Measurements from ENCODE around the gene ITGAE. TPM values are rescaled to one million over a fixed set of nuclear protein-coding genes. Genes with fewer than 3 reads are reported as not detected.
"Not testable (repeated sequence)": the region's sequence is repeated elsewhere in the genome, so short reads cannot be mapped to it uniquely, and the experiment has no call there.

The ITGAE gene
- total RNA-seq, 1 donor from 2014 or later, result 17.1 TPM

DNA sequence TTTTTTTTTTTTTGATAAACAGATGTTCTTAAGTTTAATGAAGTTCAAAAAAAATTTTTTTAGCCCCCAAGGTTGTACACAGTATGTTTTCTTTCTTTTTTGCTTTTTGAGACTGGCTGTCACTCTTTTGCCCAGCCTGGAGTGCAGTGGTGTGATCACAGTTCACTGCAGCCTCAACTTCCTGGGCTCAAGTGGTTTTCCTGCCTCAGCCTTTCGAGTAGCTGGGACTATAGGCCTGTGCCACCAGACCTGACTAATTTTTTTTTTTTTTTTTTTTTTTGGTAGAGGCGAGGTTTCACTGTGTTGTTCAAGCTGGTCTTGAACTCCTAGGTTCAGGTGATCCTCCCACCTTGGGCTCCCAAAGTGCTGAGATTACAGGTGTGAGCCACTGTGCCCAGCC is 12.8 kb downstream of the ITGAE start:
- TF ChIP-seq, protein P1, sequence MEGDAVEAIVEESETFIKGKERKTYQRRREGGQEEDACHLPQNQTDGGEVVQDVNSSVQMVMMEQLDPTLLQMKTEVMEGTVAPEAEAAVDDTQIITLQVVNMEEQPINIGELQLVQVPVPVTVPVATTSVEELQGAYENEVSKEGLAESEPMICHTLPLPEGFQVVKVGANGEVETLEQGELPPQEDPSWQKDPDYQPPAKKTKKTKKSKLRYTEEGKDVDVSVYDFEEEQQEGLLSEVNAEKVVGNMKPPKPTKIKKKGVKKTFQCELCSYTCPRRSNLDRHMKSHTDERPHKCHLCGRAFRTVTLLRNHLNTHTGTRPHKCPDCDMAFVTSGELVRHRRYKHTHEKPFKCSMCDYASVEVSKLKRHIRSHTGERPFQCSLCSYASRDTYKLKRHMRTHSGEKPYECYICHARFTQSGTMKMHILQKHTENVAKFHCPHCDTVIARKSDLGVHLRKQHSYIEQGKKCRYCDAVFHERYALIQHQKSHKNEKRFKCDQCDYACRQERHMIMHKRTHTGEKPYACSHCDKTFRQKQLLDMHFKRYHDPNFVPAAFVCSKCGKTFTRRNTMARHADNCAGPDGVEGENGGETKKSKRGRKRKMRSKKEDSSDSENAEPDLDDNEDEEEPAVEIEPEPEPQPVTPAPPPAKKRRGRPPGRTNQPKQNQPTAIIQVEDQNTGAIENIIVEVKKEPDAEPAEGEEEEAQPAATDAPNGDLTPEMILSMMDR (IDR thresholded peaks at IDR 0.05; ENCODE audit: insufficient read depth, low read length, severe bottlenecking), result no peak
- no peak for FAIRE-seq
- Histone ChIP-seq H3K36me3 (ENCODE audit: control insufficient read depth, insufficient read depth, low read length) (no peaks in the 10 kb centered on the region), H3K27me3 (ENCODE audit: control insufficient read depth, insufficient read depth, low read length) (no peaks in the 10 kb centered on the region), H3K4me3 (ENCODE audit: low read depth, low read length) (no peak overlapping the region)
- DNase-seq (ENCODE audit: low read depth), result no peak

GRCh38 chr17:3785323-3785722 is 15.7 kb downstream of the ITGAE start:
- H3K36me3 ChIP-seq (ENCODE audit: control insufficient read depth, insufficient read depth, low read length); H3K4me3 ChIP-seq (ENCODE audit: low read depth, low read length); H3K27me3 ChIP-seq (ENCODE audit: control insufficient read depth, insufficient read depth, low read length); FAIRE-seq; DNase-seq (ENCODE audit: low read depth): not testable (repeated sequence)

- no peaks in the 10 kb centered on the region for H3K27me3 ChIP-seq (ENCODE audit: control insufficient read depth, insufficient read depth, low read length)
- H3K4me3 ChIP-seq (ENCODE audit: low read depth, low read length), result no peak overlapping the region
- TF ChIP-seq, protein P1 (IDR thresholded peaks at IDR 0.05; ENCODE audit: insufficient read depth, low read length, severe bottlenecking), result no peak
- H3K36me3 ChIP-seq (ENCODE audit: control insufficient read depth, insufficient read depth, low read length), result no peaks in the 10 kb centered on the region
- DNase-seq (ENCODE audit: low read depth) (no peak), FAIRE-seq (no peak)
These were observed 18.2 kb downstream of the ITGAE start for GRCh38 chr17:3782751-3783150.

- TF ChIP-seq, protein P1 (IDR thresholded peaks at IDR 0.05; ENCODE audit: insufficient read depth, low read length, severe bottlenecking), result no peak
- no peak overlapping the region for H3K4me3 ChIP-seq (ENCODE audit: low read depth, low read length)
- no peaks in the 10 kb centered on the region for H3K36me3 ChIP-seq (ENCODE audit: control insufficient read depth, insufficient read depth, low read length)
- H3K27me3 ChIP-seq (ENCODE audit: control insufficient read depth, insufficient read depth, low read length), result no peaks in the 10 kb centered on the region
- DNase-seq (ENCODE audit: low read depth), result no peak
- FAIRE-seq, result no peak
These were observed 20.0 kb downstream of the ITGAE start for GRCh38 chr17:3780986-3781385.

GRCh38 chr17:3777366-3778120 is 23.4 kb downstream of the ITGAE start:
- DNase-seq (ENCODE audit: low read depth), result no peak
- Histone ChIP-seq H3K4me3 (ENCODE audit: low read depth, low read length) (no peak overlapping the region), H3K27me3 (ENCODE audit: control insufficient read depth, insufficient read depth, low read length) (no peaks in the 10 kb centered on the region), H3K36me3 (ENCODE audit: control insufficient read depth, insufficient read depth, low read length) (no peaks in the 10 kb centered on the region)
- TF ChIP-seq, protein P1 (IDR thresholded peaks at IDR 0.05; ENCODE audit: insufficient read depth, low read length, severe bottlenecking), result no peak
- no peak for FAIRE-seq

- DNase-seq (ENCODE audit: low read depth) (no peak), FAIRE-seq (no peak)
- no peaks in the 10 kb centered on the region for H3K36me3 ChIP-seq (ENCODE audit: control insufficient read depth, insufficient read depth, low read length)
These were observed 27.0 kb downstream of the ITGAE start for GRCh38 chr17:3773966-3774365.

More at GRCh38 chr17:3773966-3774365, 27.0 kb downstream of the ITGAE start:
- Histone ChIP-seq H3K27me3 (ENCODE audit: control insufficient read depth, insufficient read depth, low read length) (no peaks in the 10 kb centered on the region), H3K4me3 (ENCODE audit: low read depth, low read length) (no peak overlapping the region)
- TF ChIP-seq, protein P1 (IDR thresholded peaks at IDR 0.05; ENCODE audit: insufficient read depth, low read length, severe bottlenecking), result no peak

Data from bronchial epithelial cell (primary cell).